Erythroblast (primary cell): ENCODE data around the gene BAX.
"Not testable (repeated sequence)": the region's sequence is repeated elsewhere in the genome, so short reads cannot be mapped to it uniquely, and the experiment has no call there.

Experiments
- GATA1 ChIP-seq: IDR thresholded peaks from 2 replicates; pipeline ENCODE4 v1.6.1; 2011; ENCODE audit warnings: low read depth, mild to moderate bottlenecking, control low read depth, low read length, moderate library complexity
- POLR2A ChIP-seq: IDR thresholded peaks from 2 replicates; pipeline ENCODE4 v1.6.1; 2011; ENCODE audit warnings: mild to moderate bottlenecking, low read length

- TF ChIP-seq POLR2A, GATA1: not testable (repeated sequence)
Measured at GRCh38 chr19:48927692-48928091, 27.0 kb upstream of the BAX start.
